Measurements from ENCODE around the gene ADAD1.

ADAD1 gene

GRCh38 chr4:122469457-122469856, 90.6 kb downstream of the ADAD1 start:
- TF ChIP-seq CTCF (IDR thresholded peaks at IDR 0.05): no peak
- H3K27ac ChIP-seq: no peak overlapping the region

GRCh38 chr4:122475233-122475632, 96.4 kb downstream of the ADAD1 start:
- H3K4me2 ChIP-seq (ENCODE audit: low read length): no peak overlapping the region
- no peak overlapping the region for H3K4me3 ChIP-seq (ENCODE audit: low read depth, low read length)
- no peaks in the 10 kb centered on the region for H3K9me3 ChIP-seq (ENCODE audit: control insufficient read depth, low read length)

More at GRCh38 chr4:122469457-122469856, 90.6 kb downstream of the ADAD1 start:
- Histone ChIP-seq H3K9ac (no peak overlapping the region), H3K4me3 (ENCODE audit: low read depth, low read length) (no peak overlapping the region), H3K9me3 (ENCODE audit: control insufficient read depth, low read length) (no peaks in the 10 kb centered on the region), H3K27me3 (ENCODE audit: control insufficient read depth, insufficient read depth, low read length) (no peaks in the 10 kb centered on the region), H3K36me3 (ENCODE audit: control insufficient read depth, insufficient read depth, low read length) (no peaks in the 10 kb centered on the region), H3K4me2 (ENCODE audit: low read length) (no peak overlapping the region), H2AFZ (no peak overlapping the region), H3K4me1 (no peaks in the 10 kb centered on the region), H3K79me2 (no peaks in the 10 kb centered on the region)

GRCh38 chr4:122476126-122476525, 97.3 kb downstream of the ADAD1 start:
- H3K79me2 ChIP-seq: no peaks in the 10 kb centered on the region
- no peak overlapping the region for H3K4me3 ChIP-seq (ENCODE audit: low read depth, low read length)
- no peak overlapping the region for H2AFZ ChIP-seq
- TF ChIP-seq CTCF (IDR thresholded peaks at IDR 0.05): no peak
- H3K9me3 ChIP-seq (ENCODE audit: control insufficient read depth, low read length): no peaks in the 10 kb centered on the region
- H3K9ac ChIP-seq: no peak overlapping the region
- H3K27ac ChIP-seq: no peak overlapping the region
- H3K4me1 ChIP-seq: no peaks in the 10 kb centered on the region
- H3K4me2 ChIP-seq (ENCODE audit: low read length): no peak overlapping the region
- no peaks in the 10 kb centered on the region for H3K27me3 ChIP-seq (ENCODE audit: control insufficient read depth, insufficient read depth, low read length)
- H3K36me3 ChIP-seq (ENCODE audit: control insufficient read depth, insufficient read depth, low read length): no peaks in the 10 kb centered on the region

More at GRCh38 chr4:122475233-122475632, 96.4 kb downstream of the ADAD1 start:
- H3K79me2 ChIP-seq: no peaks in the 10 kb centered on the region
- no peak overlapping the region for H3K27ac ChIP-seq
- H3K27me3 ChIP-seq (ENCODE audit: control insufficient read depth, insufficient read depth, low read length): no peaks in the 10 kb centered on the region
- H3K4me1 ChIP-seq: no peaks in the 10 kb centered on the region
- TF ChIP-seq CTCF (IDR thresholded peaks at IDR 0.05): no peak
- no peak overlapping the region for H3K9ac ChIP-seq
- H3K36me3 ChIP-seq (ENCODE audit: control insufficient read depth, insufficient read depth, low read length): no peaks in the 10 kb centered on the region
- no peak overlapping the region for H2AFZ ChIP-seq

- Histone ChIP-seq H2AFZ (no peak overlapping the region), H3K27ac (no peak overlapping the region), H3K27me3 (ENCODE audit: control insufficient read depth, insufficient read depth, low read length) (no peaks in the 10 kb centered on the region), H3K9me3 (ENCODE audit: control insufficient read depth, low read length) (no peaks in the 10 kb centered on the region), H3K79me2 (no peaks in the 10 kb centered on the region), H3K36me3 (ENCODE audit: control insufficient read depth, insufficient read depth, low read length) (no peaks in the 10 kb centered on the region), H3K4me3 (ENCODE audit: low read depth, low read length) (no peak overlapping the region), H3K9ac (no peak overlapping the region), H3K4me2 (ENCODE audit: low read length) (no peak overlapping the region), H3K4me1 (no peaks in the 10 kb centered on the region)
- no peak for TF ChIP-seq CTCF (IDR thresholded peaks at IDR 0.05)
Measured at GRCh38 chr4:122476745-122477144, 97.9 kb downstream of the ADAD1 start.
